Stimulated activated CD8-positive, alpha-beta memory T cell treated with anti-CD3 and anti-CD28 coated beads, Interleukin-4, amount 100 ng/mL, for 24 hours (primary cell): ENCODE results near the gene ALDH3A2.

Source experiments
- DNase-seq: peaks from one replicate; pipeline ENCODE4 v3.0.0-alpha.2; 2020; ENCODE audit warnings: low read depth

ALDH3A2 gene

DNA sequence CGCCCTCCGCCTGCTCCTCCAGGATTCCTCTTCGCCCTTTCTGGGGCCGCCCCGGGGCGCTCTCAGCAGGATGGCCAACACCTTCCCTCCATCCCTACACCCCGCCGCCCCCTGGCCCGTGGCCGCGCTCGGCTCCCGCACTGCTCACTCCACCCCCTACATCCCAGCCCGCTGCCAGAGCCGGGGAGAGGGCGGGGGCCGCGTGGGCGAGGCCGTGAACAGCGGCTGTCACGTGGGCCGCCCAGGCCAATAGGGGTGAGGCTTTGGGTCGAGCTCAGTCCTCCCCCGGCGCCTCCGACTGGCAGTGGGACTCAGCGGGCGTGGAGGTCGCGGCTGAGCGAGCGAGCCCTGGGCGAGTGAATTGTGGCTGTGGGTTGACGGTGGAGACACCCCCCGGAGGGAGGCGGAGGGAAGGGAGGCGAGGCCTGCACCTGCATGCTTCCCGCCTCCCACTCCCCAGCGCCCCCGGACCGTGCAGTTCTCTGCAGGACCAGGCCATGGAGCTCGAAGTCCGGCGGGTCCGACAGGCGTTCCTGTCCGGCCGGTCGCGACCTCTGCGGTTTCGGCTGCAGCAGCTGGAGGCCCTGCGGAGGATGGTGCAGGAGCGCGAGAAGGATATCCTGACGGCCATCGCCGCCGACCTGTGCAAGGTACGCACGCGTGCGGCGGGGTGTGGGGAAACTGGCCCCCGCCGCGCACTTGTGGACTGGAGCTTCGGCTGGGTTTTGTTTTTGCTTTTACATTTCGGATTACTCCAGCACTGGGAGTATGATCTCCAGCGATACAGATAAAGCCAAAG lies at the start of gene ALDH3A2:
Gene ALDH3A2 (plus strand): TSS at position 277 of the 799 bp plus-strand sequence. CDS start 221 bp downstream, at position 498.
- peak; percentile 94 for DNase-seq

DNA sequence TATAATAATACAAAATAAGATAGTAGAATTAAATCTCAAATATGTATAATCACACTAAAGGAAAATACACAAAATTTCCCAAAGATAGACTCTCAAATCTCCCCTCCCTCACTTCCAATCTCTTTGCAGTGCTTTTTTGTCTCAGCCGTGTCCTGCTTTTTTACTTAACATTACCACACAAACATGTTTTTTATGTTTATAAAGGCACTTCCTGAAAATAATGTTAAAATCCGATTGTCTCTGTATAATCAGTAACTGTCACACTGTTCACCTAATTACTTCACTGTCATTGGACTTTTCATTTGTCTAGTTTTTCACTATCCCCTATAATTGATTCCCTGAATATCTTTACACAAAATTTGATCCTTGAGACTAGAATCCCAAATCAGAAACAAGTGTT lies 38.2 kb upstream of the ALDH3A2 start:
- no peak for DNase-seq

DNA sequence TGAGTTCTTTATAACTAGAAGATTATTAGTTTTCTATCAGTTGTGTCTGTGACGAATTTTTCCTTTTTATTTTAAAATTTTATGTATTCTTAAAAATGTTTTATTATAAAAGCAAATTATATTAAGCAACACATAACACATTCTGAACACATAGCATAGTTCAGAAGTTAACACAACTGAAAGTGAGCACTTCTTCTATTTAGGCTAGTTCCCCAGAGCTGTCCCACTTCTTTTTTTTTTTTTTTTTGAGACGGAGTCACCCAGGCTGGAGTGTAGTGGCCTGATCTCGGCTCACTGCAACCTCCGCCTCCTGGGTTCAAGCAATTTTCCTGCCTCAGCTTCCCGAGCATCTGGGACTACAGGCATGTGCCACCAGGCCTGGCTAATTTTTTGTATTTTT lies 37.7 kb upstream of the ALDH3A2 start:
- DNase-seq, result no peak

DNA sequence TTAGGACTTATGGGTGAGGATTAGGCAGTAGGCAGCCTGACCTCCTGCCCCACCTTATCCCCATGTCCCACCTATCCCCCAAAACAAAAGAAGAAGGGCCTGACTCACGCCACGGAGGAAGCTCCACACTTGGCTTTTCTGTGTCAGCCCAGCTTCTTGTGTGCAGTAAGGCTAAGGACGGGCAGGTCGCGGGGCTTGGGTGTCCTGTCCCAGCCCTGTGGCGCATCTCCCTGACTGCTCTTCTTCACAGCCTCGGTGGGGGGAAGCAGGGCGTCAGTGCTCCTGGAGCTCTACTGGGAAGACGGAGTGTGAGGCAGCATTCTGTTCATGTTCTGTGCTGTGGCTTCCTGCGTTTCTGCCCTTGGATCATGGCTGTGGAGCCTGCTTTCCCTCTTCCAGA lies 34.6 kb upstream of the ALDH3A2 start:
- no peak for DNase-seq

DNA sequence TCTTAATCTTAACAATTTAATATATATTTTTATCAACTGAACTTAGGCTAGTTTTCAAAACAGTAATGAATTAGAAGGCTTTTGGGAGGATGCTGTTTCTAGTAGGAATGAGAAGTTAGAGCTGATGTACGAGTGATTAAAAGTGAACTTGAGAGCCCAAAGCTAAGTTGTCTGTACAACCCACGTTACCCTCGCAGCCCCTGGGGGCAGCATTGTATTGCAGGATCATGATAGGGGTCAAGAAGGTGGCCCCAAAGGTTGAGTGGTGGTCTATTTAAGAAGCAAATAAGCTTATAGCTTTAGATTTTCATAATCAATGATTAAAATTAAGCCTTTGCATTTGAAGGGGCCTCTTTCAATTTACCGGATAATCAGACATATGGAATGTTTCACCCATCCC lies 33.7 kb upstream of the ALDH3A2 start:
- no peak for DNase-seq

DNA sequence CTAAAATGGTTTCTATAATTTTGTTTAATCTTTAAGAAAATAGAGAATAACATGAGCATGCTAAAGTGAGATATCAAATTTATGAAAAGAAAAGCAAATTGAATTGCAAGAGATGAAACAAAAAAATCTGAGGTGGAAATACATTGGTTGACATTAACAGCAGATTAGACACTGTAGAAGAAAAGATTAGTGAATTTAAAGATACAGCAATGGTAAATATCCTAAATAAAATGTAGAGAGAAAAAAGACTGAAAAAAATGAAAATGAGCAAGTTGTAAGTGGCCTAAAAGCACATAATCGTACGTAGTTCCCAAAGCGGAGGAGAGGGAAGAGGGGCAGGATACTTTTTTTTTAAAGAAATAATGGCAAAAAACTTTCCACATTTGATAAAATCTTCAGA lies 30.5 kb upstream of the ALDH3A2 start:
- DNase-seq, result no peak

DNA sequence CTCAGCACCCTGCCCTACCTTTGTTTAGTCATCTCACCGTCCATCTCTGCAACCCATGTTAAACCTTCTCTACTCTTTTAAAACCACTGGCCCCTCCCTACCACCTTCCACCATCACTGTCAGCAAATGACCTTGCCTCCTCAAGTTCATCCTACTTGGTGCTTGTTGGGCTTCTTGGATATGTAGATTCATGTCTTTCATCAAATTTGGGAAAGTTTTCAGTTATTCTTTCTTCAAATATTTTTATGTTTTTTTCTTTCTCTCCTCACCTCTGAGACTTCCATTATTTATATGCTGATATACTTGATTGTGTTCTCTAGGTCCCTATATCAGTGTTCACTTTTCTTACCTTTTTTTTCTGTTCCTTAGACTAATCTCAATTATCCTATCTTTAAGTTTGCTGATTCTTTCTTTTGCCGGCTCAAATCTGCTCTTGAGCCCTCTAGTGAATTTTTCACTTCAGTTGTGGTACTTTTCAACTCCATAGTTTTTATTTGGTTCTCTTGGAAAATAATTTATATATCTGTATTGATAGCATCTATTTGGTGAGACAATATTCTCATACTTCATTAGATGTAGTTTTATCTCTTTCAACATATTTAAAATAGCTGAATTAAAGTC lies 28.7 kb upstream of the ALDH3A2 start:
- no peak for DNase-seq

DNA sequence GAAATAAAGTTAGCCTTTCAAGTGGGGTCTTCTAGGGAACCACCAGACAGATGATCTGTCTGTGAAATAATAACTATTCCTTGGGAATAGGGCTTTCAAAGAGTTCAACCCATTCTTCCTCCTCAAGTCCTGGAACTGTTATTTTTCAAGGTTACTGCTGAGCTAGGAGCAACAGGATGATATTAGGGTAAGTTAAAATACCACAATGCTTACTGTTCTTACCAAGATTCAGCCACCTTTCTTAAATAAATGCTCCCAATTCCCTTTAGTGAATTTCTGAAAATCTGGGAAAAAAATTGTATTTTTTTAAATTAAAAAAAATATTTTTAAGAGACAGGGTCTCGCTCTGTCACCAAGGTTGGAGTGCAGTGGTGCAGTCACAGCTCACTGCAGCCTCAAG lies 26.9 kb upstream of the ALDH3A2 start:
- DNase-seq, result no peak

DNA sequence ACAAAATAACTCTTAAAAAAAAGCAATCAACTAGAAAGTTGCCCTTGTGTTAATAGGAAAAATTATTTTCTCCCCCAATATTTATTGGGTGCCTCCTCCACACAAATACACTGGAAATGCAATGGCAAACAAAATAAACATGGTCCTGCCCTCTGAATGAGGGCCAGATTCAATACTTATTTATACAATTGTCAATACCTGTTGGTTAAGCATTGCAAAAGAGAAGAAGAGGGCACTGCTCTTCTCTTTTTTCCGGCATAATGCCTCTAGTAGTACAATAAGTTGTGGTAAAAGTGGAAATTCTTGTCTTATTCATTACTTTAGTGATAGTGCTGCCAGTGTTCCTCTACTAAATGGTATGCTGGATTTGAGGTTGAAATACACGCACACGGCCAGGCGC lies 22.5 kb upstream of the ALDH3A2 start:
- DNase-seq, result no peak

DNA sequence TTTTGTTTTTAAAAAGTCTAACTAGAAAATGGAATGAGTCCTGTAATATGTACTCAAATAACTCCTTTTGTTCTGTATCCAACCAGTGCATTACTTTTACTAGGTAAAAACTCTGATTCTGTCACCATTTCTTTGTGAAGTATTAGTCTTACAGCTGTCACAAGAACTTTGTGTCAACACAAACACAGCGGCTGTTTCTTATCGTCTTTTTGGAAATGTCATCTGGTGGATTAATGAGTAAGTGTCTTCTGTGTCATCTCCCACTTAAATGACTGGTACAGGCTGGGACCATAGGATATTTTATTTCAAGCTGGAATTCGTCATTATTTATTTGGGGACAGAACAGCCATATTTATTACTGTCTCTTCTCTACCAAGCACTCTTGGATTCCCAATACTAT lies 19.1 kb upstream of the ALDH3A2 start:
- DNase-seq, result no peak

DNA sequence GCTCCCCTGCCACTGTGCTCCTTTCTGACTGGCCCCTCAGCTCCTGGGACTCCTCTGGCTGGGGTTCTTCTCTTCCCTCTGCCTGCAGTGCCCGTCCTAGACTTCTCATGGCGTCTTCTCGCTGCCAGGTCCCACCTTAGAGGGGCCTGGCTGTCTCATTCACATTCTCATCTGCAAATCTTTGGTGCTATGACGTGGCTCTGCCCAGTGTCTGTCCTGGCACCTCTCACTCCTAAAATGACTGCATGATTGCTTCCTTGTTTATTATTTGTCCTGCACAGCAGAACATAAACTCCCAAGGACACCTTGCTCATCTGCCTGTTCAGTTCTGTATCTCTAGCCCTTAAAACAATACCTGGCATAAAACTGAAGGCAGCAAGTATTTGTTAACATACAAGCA lies 18.5 kb upstream of the ALDH3A2 start:
- DNase-seq, result no peak

DNA sequence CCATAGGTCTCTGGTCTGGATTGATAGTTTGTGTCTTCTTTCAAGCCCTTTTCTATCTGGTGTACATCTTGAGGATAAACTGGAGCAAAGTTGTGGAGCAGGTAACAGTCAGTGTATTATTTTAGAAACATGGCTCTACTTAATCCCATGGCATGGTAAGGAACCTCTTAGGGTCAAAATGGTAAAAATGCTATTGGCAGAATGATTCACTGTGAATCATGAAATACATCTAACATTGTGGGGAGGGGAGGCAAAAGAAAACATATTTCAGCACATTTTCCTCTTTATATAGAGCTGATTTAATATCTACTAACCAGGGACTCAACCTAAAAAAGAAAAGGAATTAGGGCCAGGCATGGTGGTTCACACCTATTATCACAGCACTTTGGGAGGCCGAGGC lies 17.9 kb upstream of the ALDH3A2 start:
- no peak for DNase-seq

DNA sequence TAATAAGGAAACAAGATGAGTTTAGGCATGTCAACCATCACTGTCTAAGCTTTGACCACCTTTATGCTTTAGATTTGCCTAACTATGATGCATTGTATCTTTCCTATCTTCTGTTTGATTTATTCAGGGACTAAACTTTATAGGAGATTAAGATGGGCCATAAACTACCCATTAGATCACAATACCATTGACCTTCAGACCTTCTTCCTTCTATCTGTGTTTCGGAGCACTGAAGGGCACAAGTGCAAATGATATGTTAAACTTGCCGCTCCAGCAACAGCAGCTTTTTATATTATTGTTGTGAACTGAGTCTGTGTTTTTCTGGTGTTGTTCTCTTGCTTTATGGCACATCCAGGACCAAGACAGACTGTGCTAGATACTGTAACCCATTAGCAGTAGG lies 16.6 kb upstream of the ALDH3A2 start:
- no peak for DNase-seq

DNA sequence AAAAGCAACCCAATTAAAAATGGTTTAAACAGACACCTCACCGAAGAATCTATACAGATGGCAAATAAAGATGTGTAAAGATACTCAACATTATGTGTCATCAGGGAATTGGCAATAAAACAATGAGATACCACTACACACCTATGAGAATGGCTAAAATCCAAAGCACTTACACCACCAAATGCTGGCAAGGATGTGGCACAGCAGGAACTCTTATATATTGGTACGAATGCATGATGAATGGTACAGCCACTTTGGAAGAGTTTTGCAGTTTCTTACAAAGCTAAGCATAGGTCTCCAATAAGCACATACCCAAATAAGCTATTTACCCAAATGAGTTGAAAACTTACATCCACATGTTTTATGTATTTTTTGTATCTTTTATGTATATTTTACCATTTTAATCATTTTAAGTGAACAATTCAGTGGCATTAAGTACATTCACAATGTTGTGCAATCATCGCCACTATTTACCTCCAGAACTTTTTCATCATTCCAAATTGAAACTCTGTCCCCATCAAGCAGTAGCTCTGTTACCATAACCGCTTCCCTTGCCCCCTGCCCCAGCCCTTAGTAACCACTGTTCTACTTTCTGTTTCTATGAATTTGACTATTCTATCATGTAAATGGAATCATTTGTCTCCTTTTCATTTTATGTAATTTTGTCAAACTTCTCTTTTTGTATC lies 6.7 kb upstream of the ALDH3A2 start:
- DNase-seq, result no peak

DNA sequence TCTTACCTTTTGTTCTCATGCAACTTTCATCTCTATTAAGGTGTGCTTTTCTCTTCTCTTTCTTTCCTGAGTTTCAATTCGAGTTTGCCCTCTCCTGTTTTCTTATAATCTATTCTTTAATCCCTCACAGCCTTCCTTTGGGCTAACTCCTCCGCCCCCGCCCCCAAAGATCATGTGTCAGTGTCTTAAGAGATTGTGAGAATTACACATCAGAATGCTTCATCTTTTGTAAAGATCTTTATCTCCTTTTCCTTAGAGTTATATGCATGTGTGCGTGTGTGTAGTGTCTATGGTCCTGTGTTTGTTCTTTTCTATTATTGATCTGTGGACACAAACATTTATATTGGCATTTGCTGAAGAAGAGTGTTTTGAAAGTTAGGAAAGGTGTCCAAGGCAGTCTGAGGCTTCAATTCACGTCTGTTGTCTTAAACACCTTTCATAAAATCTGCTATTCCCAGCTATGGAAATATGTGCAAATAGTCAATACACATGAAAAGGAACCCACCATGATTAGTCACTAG lies 6.1 kb upstream of the ALDH3A2 start:
- DNase-seq, result no peak

DNA sequence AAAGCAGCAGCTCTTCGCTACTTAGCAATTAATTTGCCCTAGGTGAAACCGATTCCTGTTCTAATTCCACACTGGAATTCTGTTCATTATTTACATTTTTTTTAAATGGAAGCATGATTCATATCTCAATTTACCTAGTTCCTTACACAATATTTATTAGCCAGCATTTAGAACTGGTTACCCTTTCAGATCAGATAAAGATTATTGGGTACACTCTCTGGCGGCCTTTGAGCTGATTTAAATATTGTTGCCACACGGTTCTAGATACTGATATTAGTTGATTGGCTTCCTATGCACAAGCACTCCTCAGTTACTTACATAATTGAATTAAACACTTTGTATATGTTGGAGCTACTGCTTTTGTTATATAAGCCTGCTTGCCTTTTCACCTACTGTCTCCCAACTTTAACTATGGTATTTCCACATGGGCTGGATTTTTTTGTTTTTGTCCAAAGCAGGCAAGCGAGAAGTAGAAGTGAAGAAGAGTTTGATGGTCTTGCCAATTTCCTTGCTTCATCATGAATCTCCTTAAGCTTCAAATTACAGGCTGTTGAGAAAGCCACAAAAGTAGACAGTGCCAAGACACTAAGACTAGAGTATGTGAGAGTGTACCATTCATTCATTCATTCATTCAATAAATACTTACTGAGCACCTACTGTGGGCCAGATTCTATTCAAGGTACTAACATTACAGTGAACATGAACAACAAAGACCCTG lies 3.9 kb upstream of the ALDH3A2 start:
- DNase-seq, result no peak

DNA sequence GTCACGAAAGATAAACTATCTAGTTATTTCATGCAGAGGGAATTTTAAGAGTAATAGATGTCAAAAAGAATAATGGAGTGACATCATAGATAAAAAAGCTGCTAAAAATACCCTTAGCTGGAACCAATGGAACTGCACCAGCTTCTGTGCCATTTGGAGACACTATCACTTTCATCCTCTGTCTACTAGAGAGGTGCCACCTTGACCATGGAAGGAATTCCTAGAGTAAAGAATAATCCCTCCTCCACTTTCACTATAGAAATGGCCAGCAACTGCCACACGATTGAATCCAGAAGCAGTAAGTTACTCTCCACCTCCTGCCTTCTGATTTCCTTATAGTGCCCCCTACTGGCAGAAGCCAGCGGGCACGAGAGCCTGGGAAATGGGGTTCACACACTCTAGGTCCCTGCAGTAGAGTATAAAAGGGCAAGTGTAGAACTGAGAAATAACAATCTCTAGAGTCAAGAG lies 2.8 kb upstream of the ALDH3A2 start:
- DNase-seq, result peak; percentile 21

DNA sequence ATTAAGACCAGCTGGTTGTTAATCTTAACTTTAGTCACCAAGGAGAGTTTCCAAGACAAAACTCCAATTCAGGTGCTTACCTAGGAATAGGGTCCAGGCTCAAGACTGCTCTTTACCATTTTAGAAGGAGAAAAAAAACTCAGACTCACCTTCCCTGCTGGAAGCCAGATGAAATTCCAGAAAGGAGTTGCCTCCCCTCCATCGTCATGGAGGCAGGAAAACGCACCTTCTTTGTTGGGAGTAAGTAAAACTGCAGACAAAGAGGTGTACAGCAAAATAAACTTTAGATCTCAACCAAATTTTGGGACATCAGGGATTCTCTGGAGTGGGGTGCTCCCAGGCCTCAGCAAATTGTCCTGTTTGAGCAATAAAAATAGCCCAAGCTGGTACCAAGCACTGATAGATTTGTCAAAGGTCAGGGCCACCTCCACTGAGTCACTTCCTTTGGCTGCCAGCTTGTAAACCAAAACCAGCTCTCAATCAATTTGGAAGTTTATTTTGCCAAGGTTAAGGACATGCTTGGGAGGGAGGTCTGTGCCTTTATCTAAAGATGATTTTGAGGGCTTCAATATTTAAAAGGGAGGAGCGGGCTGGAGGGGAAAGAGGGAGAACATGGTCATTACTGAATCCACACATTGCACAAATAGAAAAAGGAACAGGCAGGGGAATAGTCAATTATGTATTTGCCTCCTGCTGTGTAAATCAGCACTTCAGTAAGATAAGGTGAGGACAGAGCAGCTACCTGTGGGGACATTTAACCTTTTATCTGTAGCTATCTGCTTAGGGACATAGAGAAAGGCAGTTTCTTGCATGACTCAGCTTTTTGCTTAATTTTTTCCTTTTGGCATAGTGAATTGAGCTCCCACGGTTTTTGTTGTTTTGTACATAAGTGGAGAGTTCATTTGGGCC lies 1.5 kb upstream of the ALDH3A2 start:
- no peak for DNase-seq

DNA sequence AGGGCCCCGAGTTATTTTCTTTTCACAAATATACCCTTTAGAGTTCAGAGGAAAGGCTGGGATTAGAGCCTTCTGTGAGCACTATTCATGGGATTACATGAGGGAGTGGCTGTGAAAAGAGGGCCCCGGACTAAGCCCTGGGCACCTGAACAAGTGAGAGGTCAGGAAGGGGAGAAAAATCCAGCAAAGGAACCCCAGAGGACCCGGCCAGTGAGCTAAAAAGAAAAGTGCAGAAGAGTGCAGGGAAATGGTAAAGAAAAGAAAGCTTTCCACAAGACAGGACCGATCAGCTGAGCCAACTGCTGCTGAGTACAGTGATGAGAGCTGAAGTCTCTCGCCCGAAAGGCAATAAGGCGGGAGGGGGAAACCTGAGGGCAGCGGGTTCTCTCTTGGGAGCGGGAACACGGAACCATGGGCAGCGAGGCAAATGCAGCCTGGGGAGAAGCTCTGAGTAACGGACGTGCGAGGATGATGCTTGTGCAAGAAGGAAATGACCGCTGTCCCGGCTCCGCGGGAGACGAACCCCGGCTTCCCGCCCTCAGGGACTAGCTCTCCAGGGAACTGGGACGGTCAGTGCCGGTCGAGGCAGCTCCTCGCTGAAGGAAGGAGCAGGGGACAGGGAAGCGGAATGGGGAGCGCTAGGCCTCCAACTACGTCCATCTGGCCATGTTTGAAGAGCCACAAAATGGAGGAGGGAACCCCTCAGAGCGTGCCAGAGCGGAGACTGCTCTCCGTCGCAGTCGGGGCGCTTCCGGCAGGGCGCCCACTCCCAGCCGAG lies 665 bp upstream of the ALDH3A2 start:
- DNase-seq, result peak; percentile 6

DNA sequence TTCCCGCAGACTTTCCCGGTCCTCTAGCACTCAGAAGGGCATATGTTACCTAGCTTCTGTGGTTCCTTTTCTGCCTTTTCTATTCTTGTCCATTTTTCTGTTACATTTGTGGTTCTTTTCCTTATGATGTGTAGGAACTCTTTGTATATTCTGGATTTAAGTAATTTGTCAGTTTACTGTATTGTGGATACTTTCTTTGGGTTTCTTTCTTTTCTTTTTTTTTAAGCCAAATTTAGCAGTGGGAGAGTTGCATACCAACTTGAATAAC lies 657 bp downstream of the ALDH3A2 start:
- DNase-seq, result no peak

DNA sequence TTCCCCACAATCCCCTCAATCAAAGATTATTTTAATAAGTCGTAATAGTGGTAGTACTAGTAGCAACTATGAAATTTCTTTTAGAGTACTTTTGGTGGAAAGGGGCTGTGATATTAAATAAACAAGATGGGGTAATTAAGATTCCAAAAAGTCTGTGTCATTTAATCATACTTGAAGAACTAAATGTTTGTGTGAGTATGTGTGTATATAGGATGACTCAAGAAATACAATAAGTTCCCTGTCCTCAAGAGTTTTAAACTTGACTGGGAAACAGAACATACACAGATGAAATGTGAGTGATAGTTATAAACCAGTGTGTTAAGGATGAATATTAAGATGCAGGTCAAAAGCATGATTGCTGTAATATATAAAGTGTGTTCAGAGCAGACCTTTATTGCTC lies 2.3 kb downstream of the ALDH3A2 start:
- no peak for DNase-seq
